ENCODE data around the gene NME7.
A peak's percentile ranks its signal among the peaks of the same experiment; 100 is the strongest.
"Not testable (repeated sequence)": the region's sequence is repeated elsewhere in the genome, so short reads cannot be mapped to it uniquely, and the experiment has no call there.

NME7 gene

GRCh38 chr1:169367686-169368405, at the start of gene NME7, which contains the start of gene BLZF1:
Gene NME7 (minus strand): TSS chr1:169367797. CDS start chr1:169367710, 87 bp downstream.
Gene BLZF1 (plus strand): TSS chr1:169368195. CDS start chr1:169369523, 1,328 bp downstream.
- DNase-seq (ENCODE audit: low spot score) (peak; percentile 93), FAIRE-seq (peak; percentile 71)

GRCh38 chr1:169414952-169415351, 47.4 kb upstream of the NME7 start:
- FAIRE-seq (no peak), DNase-seq (ENCODE audit: low spot score) (no peak)

- FAIRE-seq; DNase-seq (ENCODE audit: low spot score): not testable (repeated sequence)
Observed at GRCh38 chr1:169408340-169408739, 40.7 kb upstream of the NME7 start.

GRCh38 chr1:169402578-169402977, 35.0 kb upstream of the NME7 start:
- FAIRE-seq; DNase-seq (ENCODE audit: low spot score): not testable (repeated sequence)

- FAIRE-seq (no peak), DNase-seq (ENCODE audit: low spot score) (no peak)
Observed at GRCh38 chr1:169395955-169396354, 28.4 kb upstream of the NME7 start.

- DNase-seq (ENCODE audit: low spot score) (no peak), FAIRE-seq (no peak)
Observed at GRCh38 chr1:169392406-169392805, 24.8 kb upstream of the NME7 start.

GRCh38 chr1:169390303-169390702, 22.7 kb upstream of the NME7 start:
- DNase-seq (ENCODE audit: low spot score) (no peak), FAIRE-seq (no peak)

- DNase-seq (ENCODE audit: low spot score), result no peak
- no peak for FAIRE-seq
Observed at GRCh38 chr1:169387399-169387798, 19.8 kb upstream of the NME7 start.

- no peak for DNase-seq (ENCODE audit: low spot score)
- no peak for FAIRE-seq
Observed at GRCh38 chr1:169383449-169383848, 15.9 kb upstream of the NME7 start.

- FAIRE-seq, result no peak
- no peak for DNase-seq (ENCODE audit: low spot score)
Observed at GRCh38 chr1:169381162-169381561, 13.6 kb upstream of the NME7 start.

GRCh38 chr1:169371404-169371803, 3.8 kb upstream of the NME7 start:
- DNase-seq (ENCODE audit: low spot score) (no peak), FAIRE-seq (no peak)

- no peak for FAIRE-seq
- DNase-seq (ENCODE audit: low spot score), result peak; percentile 11
Observed at GRCh38 chr1:169368406-169368769, 791 bp upstream of the NME7 start.

GRCh38 chr1:169367096-169367685, 406 bp downstream of the NME7 start:
- FAIRE-seq, result no peak
- no peak for DNase-seq (ENCODE audit: low spot score)

- DNase-seq (ENCODE audit: low spot score) (peak; percentile 52), FAIRE-seq (no peak)
Observed at GRCh38 chr1:169364948-169365347, 2.6 kb downstream of the NME7 start.

- FAIRE-seq (peak; percentile 23), DNase-seq (ENCODE audit: low spot score) (peak; percentile 65)
Observed at GRCh38 chr1:169363046-169363730, 4.4 kb downstream of the NME7 start.

GRCh38 chr1:169361281-169361680, 6.3 kb downstream of the NME7 start:
- no peak for FAIRE-seq

GRCh38 chr1:169360415-169360814, 7.2 kb downstream of the NME7 start:
- no peak for DNase-seq (ENCODE audit: low spot score)
- no peak for FAIRE-seq

More at GRCh38 chr1:169361281-169361680, 6.3 kb downstream of the NME7 start:
- no peak for DNase-seq (ENCODE audit: low spot score)

GRCh38 chr1:169348383-169349036, 19.1 kb downstream of the NME7 start:
- FAIRE-seq, result no peak
- peak; percentile 25 for DNase-seq (ENCODE audit: low spot score)

- DNase-seq (ENCODE audit: low spot score) (no peak), FAIRE-seq (no peak)
Observed at GRCh38 chr1:169347688-169348382, 19.8 kb downstream of the NME7 start.

GRCh38 chr1:169346036-169346589, 21.5 kb downstream of the NME7 start:
- DNase-seq (ENCODE audit: low spot score), result no peak
- FAIRE-seq, result no peak

- no peak for DNase-seq (ENCODE audit: low spot score)
- no peak for FAIRE-seq
Observed at GRCh38 chr1:169345511-169345910, 22.1 kb downstream of the NME7 start.

Measured in urothelium cell line (cell line).